GM10266 (cell line): ENCODE measurements around the gene GIT2.

Experiments used
- DNase-seq: peaks from one replicate; pipeline ENCODE4 v3.0.0; 2012; ENCODE audit errors: extremely low spot score
- CTCF ChIP-seq: IDR thresholded peaks from 2 replicates; pipeline ENCODE4 v1.5.1; 2012; ENCODE audit warnings: mild to moderate bottlenecking, low read depth; ENCODE audit not compliant: control insufficient read depth, insufficient read depth; ENCODE audit errors: missing control alignments

The GIT2 gene

GRCh38 chr12:109946505-109946904, 49.7 kb downstream of the GIT2 start:
- no peak for TF ChIP-seq CTCF
- DNase-seq: no peak

- DNase-seq: no peak
These were observed 51.4 kb downstream of the GIT2 start for GRCh38 chr12:109944561-109945359.

GRCh38 chr12:109943811-109944210, 52.4 kb downstream of the GIT2 start:
- no peak for DNase-seq
- TF ChIP-seq CTCF: no peak

More at GRCh38 chr12:109944561-109945359, 51.4 kb downstream of the GIT2 start:
- TF ChIP-seq CTCF: no peak

GRCh38 chr12:109940339-109940923, 55.7 kb downstream of the GIT2 start:
- DNase-seq: no peak
- no peak for TF ChIP-seq CTCF

- no peak for TF ChIP-seq CTCF
- DNase-seq: no peak
These were observed 56.7 kb downstream of the GIT2 start for GRCh38 chr12:109939504-109939903.

GRCh38 chr12:109938947-109939346, 57.2 kb downstream of the GIT2 start:
- TF ChIP-seq CTCF: no peak
- no peak for DNase-seq

- no peak for TF ChIP-seq CTCF
- DNase-seq: no peak
These were observed 58.8 kb downstream of the GIT2 start for GRCh38 chr12:109937371-109937770.
